ENCODE data around the gene SCPEP1. TPM values are rescaled to one million over a fixed set of nuclear protein-coding genes. Genes with fewer than 3 reads are reported as not detected.

The SCPEP1 gene
- total RNA-seq, 1 donor from 2014 or later, result 26.9 TPM

- H3K27ac Mint-ChIP-seq (ENCODE audit: unreplicated experiment), result no peak overlapping the region
- no peak for TF ChIP-seq CTCF (conservative IDR thresholded peaks at IDR 0.05)
- no peak overlapping the region for H3K4me3 Mint-ChIP-seq
- peaks cover 55% of the 10 kb centered on the region for H3K36me3 Mint-ChIP-seq (ENCODE audit: low read depth)
- no peaks in the 10 kb centered on the region for H3K27me3 Mint-ChIP-seq (ENCODE audit: low read depth)
- peaks cover 6% of the 10 kb centered on the region for H3K9me3 Mint-ChIP-seq
- H3K4me1 Mint-ChIP-seq, result no peaks in the 10 kb centered on the region
- no peak for DNase-seq (ENCODE audit: low read depth, low spot score)
These were observed 44.7 kb upstream of the SCPEP1 start for GRCh38 chr17:56933151-56933745.

- DNase-seq (ENCODE audit: low read depth, low spot score), result no peak
- Mint-ChIP-seq H3K9me3 (peaks cover 4% of the 10 kb centered on the region), H3K27ac (ENCODE audit: unreplicated experiment) (no peak overlapping the region), H3K4me3 (no peak overlapping the region), H3K4me1 (no peaks in the 10 kb centered on the region), H3K36me3 (ENCODE audit: low read depth) (peaks cover 60% of the 10 kb centered on the region), H3K27me3 (ENCODE audit: low read depth) (no peaks in the 10 kb centered on the region)
- TF ChIP-seq CTCF (conservative IDR thresholded peaks at IDR 0.05), result no peak
These were observed 44.1 kb upstream of the SCPEP1 start for GRCh38 chr17:56933868-56934267.

- TF ChIP-seq CTCF (conservative IDR thresholded peaks at IDR 0.05), result no peak
- Mint-ChIP-seq H3K9me3 (peaks cover 4% of the 10 kb centered on the region), H3K27me3 (ENCODE audit: low read depth) (no peaks in the 10 kb centered on the region), H3K4me1 (no peaks in the 10 kb centered on the region), H3K36me3 (ENCODE audit: low read depth) (peaks cover 58% of the 10 kb centered on the region), H3K27ac (ENCODE audit: unreplicated experiment) (no peak overlapping the region), H3K4me3 (no peak overlapping the region)
- no peak for DNase-seq (ENCODE audit: low read depth, low spot score)
These were observed 43.7 kb upstream of the SCPEP1 start for GRCh38 chr17:56934280-56934679.

GRCh38 chr17:56935461-56935860 lies 42.5 kb upstream of the SCPEP1 start:
- H3K4me3 Mint-ChIP-seq, result no peak overlapping the region
- peaks cover 2% of the 10 kb centered on the region for H3K9me3 Mint-ChIP-seq
- peaks cover 4% of the 10 kb centered on the region for H3K4me1 Mint-ChIP-seq
- DNase-seq (ENCODE audit: low read depth, low spot score), result no peak
- peaks cover 54% of the 10 kb centered on the region for H3K36me3 Mint-ChIP-seq (ENCODE audit: low read depth)
- no peak overlapping the region for H3K27ac Mint-ChIP-seq (ENCODE audit: unreplicated experiment)
- no peak for TF ChIP-seq CTCF (conservative IDR thresholded peaks at IDR 0.05)
- no peaks in the 10 kb centered on the region for H3K27me3 Mint-ChIP-seq (ENCODE audit: low read depth)

- Mint-ChIP-seq H3K4me1 (peaks cover 4% of the 10 kb centered on the region), H3K9me3 (no peaks in the 10 kb centered on the region), H3K4me3 (no peak overlapping the region), H3K27me3 (ENCODE audit: low read depth) (no peaks in the 10 kb centered on the region), H3K36me3 (ENCODE audit: low read depth) (peaks cover 50% of the 10 kb centered on the region), H3K27ac (ENCODE audit: unreplicated experiment) (no peak overlapping the region)
- no peak for TF ChIP-seq CTCF (conservative IDR thresholded peaks at IDR 0.05)
- DNase-seq (ENCODE audit: low read depth, low spot score), result no peak
These were observed 41.1 kb upstream of the SCPEP1 start for GRCh38 chr17:56936697-56937322.

All from neural crest cell (in vitro differentiated cells).